NCI-H2196 treated with DMSO at 0.1 percent for 48 hours (cell line): ENCODE measurements around the gene EDDM3A.
"Not testable (repeated sequence)": the region's sequence is repeated elsewhere in the genome, so short reads cannot be mapped to it uniquely, and the experiment has no call there.

Source experiments
- DNase-seq: peaks from one replicate; lab custom pipeline; 2025; ENCODE audit not compliant: unreplicated experiment; lab: John Stamatoyannopoulos, UW

EDDM3A gene, protein sequence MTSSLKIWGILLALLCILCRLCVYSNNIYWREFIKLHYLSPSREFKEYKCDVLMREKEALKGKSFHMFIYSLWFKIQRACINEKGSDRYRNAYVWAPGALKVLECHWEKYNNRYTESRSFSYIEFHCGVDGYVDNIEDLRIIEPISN

DNA sequence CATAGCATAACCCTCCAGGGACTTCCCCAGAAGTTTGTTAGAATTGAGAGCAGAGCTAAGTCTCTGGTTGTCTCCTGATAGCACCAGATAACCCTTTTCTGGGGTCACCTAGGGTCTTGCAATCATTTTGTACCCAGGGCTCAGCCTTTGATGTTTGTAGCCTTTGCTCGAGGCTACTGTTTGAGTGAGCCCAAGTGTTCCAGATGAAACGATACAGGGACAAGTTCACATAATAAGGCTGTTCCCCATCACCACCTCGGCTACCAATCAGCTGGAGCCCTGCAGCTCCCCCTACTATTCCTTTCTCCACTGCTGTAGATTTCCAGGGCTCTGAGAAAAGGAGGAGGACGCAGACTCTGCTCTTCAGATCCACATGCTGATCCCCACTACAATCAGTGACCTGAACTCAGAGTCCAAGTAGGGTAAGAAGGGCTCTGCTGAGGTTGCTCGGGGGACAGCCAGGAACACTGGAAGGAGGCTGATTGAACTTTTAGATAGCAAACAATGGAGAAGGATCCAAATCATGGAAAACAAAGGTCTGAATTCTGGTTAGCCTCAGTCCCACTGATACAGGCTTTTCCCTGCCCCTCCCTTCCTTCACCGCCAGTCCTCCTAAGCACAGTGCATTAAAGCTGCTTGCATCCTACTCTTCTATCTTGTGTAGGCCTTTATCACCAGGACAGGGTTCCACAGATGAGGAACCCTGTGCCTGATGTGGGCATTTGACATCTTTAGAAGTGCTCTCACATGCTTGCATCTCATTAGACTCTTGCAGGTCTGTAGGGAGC is at the start of gene EDDM3A:
EDDM3A (plus strand) TSS at position 317 of the 788 bp plus-strand sequence. CDS start 1,694 bp downstream, outside the sequence.
- no peak for DNase-seq

DNA sequence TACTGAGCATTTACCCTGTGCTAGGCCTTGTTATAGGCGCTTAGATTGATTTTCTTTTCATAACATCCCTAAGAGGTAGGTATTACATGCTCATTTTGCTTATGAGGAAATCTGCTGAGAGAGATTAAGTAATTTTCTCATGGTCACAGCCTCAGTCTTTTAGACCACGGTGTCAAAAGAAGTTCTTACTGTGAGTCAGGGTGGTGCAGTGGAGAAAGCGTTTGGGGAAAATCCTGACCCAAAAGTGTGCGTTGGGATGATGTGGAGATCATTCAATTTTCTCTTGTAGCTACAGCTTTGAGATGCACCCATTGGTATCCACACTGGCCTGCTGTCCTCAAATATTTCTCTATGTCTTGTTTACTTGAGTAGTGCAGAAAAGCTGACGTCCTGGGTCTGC is 48.9 kb upstream of the EDDM3A start:
- DNase-seq = no peak

DNA sequence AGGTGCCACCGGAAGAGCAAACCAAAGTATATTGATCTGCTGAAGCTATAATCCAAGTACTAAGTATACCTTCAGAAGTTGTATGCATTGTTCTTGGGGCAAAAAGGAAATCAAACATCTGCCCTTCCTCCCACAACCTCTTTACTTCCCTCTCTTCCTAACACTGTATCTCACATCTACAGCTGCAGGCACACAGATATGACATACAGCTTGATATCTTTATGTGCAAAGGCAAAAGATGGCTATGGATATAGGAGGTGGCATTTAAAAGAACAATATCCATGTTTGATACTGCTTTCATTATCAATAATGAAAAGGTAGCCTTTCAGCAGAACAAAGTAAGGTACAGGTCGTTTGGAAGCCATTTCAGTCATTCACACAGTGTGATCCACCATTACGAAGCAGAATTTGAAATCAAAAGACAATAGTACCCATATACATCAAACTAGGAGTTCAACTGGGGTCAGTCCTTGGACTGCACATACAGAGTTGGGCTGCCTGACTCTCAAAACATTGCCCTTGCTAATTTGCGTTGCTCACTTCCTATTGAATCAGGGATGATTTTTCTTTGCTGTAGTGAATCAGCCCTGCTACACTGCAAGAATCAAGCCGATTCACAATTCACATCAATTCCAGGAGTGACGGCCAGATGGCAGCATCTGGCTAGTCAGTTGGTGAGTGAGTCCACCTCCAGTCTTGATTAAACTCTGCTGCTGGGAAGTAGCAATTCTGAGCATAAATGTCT is 48.2 kb upstream of the EDDM3A start:
- DNase-seq = no peak

DNA sequence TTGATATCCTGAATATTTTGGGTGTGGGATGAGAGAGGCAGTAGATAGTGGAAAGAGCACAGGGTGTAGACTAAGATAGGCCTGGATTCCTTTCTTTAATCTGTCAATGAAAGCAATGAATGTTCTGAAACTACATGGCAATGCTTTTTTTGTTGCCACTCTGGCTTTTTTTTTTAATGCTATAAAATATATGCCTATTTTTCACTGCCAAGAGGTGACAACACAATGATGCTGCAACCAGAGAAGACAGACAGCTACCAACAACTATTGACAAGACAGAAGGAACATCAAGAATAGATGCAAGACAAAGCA is 47.7 kb upstream of the EDDM3A start:
- DNase-seq = no peak

DNA sequence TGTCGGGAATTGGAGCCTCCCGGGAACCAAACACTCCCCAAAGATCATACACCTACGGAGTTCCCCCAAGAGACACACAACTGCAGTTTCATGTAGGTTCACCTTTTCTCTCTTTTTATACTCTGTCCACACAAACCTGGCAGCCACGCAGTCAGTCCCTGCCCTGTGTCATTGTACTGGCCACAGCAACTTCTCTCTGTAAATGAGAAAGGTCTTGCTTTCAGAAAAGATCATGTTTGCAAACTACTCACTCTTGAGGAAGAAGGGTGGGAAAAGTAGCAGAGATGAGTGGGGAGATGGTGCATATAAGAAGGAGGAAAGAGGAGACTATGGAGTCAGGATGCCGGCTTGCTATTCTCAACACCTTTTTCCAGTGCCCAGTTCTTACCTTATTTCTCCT is 46.8 kb upstream of the EDDM3A start:
- no peak for DNase-seq

DNA sequence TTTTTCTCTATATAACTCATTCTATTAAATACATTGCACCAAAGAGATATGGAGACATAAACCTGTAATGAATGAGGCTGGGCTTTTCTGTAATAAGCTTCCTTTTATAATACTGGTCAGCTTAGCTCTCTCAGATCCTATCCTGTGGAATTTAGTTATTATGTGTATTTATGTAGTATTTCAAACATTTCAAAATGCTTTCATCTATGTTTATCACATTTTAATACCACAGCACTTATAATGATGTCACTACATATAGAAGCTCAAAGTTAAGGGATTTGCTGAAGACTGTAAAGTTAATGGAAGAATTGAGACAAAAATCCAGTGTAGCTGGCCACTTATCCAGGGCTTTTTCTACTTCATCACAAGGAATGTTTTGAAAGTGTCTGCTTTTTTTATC is 45.8 kb upstream of the EDDM3A start:
- no peak for DNase-seq

DNA sequence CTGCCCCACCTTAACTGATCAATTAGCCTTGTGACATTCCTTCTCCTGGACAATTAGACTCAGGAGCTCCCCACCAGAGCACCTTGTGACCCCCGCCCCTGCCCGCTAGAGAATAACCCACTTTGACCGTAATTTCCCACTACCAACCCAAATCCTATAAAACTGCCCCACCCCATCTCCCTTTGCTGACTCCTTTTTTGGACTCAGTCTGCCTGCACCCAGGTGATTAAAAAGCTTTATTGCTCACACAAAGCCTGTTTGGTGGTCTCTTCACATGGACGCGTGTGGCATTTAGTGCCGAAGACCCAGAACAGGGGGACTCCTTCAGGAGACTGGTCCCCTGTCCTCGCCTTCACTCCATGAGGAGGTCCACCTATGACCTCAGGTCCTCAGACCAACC is 44.7 kb upstream of the EDDM3A start:
- not testable (repeated sequence) for DNase-seq

DNA sequence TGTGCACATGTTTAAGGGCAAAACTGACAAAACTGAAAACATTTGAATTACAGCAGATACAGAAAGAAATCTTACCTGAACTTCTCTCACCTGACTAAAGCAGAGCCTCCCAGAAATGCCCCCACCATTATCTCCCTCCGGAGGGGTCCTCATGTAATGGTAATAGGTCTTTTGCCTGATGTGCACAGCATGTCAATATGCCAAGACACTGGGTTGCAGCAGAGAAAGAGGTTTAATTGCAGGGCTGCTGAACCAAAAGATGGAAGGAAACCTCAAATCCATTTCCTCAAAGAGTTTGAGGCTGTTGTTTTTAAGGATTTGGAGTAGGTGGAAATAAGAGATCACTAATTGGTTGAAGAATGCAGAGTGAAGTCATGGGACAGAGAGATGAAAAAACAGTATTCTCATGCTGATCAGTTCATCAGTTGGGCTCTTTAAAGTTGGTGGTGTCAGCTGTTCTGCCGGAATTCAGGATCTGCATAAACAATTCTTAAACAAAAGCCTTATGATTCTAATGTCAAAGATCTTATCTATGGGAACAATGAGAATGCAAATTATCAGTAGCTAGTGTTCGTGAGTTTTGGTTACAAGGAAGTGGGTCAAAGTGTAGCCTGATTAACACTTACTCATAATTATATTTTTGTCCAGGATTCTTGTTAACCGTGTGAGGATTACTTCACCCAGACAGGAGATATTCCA is 38.9 kb upstream of the EDDM3A start:
- DNase-seq = no peak

DNA sequence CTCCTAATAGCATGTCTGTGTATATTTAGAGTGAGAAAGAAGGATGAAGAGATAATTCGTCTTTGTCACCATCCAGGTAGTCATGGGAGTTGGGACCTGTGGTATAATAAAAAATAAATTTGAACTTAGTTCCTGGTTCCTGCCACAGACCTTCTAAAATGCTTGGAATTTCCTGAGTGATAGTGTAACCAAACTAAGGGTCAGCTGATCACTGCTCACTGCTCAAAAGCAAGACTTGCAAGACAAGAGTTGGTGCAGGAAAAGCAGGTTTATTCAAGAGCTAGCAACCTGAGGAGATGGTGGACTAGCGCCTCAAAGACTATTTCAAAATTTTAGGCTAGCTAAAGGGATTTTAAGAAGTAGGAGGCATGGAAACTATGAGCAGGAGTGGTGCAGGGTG is 38.1 kb upstream of the EDDM3A start:
- DNase-seq = no peak

DNA sequence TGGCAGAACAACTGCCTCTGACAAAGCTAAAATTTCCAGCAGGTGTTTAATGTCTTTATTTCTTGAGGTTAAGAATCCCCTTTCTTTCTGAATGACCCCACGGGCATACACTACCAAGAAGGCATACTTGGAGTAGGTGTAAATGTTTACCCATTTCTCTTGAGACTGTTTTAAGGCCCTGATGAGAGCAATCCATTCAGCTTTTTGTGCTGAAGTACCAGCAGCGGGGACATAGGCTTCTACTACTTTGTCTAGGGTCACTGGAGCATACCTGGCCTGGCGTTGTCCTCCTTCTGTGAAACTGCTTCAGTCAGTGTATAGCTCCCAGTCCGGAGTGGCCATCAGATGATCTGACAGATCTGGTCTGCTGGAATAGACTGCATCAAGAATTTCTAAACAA is 34.4 kb upstream of the EDDM3A start:
- DNase-seq = no peak

DNA sequence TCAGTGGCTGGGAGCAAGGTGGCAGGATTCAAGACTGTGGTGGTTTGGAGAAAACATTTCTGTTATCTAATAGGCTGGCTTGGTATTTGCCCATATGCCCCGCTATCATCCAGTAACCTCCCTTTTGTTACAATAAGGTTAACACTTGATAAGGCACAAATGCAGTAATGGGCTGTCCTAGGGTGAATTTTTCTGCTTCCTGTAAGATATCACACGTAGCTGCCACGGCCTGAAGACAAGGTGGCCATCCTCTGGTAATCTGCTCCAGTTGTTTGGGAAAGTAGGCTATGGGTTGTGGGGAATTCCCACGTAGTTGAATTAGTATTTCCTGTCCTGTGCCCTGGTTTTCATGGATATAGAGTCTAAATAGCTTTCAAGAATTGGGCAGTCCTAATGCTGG is 34.0 kb upstream of the EDDM3A start:
- no peak for DNase-seq

DNA sequence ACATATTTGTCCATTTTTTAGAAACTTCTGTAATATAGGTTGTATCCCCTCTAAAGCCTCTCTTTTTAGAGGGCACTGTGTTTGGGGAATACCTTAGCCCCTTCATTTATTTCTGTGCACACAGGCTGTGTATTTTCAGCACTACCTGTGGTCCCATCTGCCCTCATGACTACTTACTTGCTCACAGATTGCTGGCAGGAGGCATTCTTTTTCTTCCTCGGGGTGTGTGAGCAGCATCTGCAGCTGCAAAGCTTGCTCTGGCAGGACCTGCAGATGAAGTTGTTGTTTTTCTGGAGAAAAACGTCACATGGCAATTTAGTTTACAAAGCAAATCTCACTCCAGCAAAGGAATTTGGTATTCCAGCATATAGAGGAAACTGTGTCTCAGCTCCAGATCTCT is 32.8 kb upstream of the EDDM3A start:
- DNase-seq = no peak

DNA sequence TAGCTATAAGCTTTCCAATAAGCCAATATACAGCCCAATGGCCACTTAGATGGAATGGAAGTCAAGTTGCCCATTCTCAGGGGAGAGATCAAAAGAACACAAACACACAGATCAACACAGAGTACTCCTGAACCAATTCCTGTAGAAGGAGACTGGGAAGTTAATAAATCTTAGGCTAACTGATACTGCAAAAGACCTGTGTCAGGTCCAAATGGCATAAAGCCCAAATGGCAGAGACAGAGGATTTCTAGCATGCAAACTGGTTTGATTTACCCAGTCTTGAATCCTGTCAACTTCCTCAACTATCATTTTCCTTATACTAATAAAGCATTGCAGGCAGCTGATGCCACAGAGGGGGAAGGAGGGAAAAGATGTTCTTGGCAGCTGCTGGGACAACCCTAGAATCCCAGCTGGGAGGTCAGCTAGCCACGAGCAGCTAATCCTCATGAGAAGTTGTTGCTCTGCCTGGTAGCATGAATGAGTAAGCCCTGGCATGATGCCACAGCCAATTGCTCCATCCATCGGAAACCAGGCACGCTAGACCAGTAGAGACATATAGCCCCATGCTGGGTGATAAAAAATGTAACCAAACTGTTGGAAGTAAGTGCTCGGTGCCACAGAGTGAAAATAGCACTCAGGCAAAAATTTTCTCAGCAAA is 31.0 kb upstream of the EDDM3A start:
- DNase-seq = no peak

DNA sequence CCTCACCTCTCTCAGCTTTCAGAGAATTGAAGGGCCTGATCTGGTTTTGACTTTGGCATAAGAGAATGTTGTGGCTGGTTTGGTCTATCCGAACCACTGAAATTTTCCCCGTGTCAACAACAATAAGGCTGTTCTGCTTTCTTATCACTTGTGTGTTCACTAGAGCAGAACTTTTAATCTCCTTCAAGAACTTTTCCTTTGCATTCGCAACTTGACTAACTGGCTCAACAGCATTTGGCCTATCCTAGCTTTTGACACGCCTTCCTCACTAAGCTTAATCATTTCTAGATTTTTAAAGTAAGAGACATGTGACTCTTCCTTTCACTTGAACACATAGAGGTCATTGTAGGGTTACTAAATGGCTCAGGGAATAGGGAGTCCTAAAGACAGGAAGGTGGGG is 25.9 kb upstream of the EDDM3A start:
- no peak for DNase-seq

DNA sequence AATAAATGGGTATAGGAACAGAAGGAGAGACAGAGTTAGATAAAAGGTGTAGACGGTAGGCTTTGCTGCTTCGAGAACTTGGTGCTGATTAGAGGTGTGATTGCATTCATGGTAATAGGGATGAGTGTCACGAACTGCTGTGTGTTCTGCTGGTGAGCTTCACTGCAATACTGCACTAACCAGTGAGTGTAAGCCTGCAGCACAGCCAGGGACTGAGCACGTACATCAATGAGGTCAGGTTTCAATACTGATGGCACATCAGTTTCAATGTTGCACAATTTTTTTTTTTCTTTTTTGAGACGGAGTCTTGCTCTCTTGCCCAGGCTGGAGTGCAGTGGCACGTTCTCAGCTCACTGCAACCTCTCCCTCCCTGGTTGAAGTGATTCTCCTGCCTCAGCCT is 24.9 kb upstream of the EDDM3A start:
- DNase-seq = no peak

DNA sequence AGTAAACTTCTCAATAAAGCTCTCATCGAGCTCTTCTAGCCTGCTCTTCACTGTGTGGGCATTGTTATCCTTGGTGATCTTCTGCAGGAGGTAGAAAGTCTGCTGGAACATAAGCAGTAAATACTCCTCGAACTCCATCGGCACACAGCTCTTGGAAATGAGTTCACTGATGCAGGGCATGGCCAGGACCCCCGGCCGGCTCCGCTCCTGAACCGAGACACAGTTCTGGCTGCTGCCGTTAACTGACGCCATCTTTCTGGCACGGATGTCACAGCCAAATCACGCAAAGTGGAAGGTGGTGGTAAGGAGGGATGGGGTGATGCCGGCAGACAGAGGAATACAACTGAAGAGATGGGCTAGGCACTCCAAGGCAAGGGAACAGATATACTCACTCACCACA is 23.7 kb upstream of the EDDM3A start:
- DNase-seq = no peak

DNA sequence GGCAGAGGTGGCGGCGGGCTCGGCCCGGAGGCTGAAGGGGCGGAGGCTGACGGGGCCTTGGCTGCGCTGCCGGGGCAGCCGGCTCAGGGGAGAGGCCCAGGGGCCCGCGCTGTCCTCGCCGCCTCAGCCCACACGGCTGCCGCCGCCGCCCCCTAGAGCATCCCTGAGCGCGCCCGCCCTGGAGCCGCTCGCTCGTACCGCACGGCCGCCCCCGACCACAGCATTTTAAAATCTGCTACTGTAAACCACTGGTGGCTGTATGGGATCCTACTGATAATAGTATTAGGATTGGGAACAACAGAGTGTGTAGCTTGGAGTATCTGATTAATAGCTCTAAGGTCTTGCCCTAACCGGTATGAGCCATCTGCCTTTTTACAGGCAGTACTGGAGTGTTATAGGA is 22.2 kb upstream of the EDDM3A start:
- DNase-seq = no peak

DNA sequence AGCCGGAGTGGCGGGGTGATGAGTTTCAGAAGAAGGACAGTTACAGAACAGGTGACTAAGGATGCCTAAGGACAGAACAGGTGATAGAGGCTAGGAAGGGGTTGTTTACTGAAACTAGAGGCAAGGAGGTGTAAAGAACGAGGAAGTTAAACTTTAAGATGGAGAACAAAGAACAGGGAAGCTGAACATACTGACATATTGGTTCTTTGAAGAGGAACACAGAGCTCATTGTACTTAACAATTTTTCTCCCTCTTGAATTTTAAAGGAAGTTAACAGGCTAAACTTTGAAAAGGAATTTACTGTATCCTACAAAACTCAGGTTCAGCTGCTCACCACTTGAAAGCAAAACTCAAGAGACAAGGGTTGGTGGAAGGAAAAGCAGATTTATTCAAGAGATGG is 19.6 kb upstream of the EDDM3A start:
- not testable (repeated sequence) for DNase-seq

DNA sequence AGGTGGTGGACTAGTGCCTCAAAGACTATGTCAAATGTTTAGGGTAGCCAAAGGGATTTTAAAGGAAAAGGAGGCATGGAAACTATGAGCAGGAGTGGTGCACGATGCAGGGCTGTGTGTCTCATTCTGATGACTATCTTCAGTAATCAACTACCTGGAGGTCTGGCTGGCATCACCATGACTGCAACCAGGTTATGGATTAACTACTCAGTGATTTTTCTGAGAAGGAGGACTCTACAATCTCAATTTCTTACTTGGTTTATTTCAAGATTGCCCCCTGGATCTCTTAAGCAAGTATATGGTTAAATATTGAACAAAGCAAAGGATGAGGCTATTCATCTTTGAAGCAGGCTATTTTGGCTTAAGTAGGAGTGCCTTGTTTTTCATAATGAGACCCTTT is 19.2 kb upstream of the EDDM3A start:
- no peak for DNase-seq

DNA sequence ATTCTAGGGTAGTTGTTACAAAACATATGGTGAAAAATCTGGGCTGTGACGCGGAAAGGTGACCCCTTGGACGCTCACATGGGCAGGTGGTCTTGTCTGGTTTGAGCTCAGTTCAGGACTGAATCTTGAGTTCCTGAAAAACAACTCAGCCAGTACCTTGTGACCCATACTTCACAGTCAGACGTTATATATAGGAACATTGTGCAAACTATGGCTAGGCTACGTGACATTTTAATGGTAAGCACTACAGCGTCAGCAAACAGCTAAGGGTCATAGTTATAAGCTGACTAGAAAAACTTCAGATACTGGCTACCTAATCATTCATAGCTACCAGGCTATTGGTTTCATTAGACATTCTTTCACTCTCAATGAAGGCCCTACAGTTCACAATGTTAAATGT is 14.8 kb upstream of the EDDM3A start:
- no peak for DNase-seq

DNA sequence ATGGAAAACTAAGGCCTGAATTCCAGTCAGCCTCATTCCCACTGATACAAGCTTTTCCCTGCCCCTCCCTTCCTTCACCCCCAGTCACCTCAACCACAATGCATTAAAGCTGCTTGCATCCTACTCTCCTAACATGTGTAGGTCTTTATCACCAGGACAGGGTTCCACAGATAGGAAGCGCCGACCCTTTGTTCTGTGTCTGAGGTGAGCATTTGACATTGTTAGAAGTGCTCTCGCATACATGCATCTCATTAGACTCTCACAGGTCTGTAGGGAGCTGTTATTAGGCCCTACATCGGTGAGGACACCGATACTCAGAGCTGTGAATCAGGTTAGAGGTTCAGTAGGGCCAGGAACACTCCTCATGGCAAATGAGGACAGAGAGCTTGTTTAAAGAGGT is 13.2 kb upstream of the EDDM3A start:
- DNase-seq = no peak
